ENCODE measurements around the gene PIK3AP1. TPM values are rescaled to one million over a fixed set of nuclear protein-coding genes. Genes with fewer than 3 reads are reported as not detected.

Gene PIK3AP1
- total RNA-seq, 1 experiment from 2014 or later = 0.32 TPM

Small RNA genes lying within 50 kb of the gene (small RNA-seq; reads per million reads assigned to genes)
- gene RNA5SP324 = 0 to 0.57 reads per million in 2 experiments
- 0.04 to 0.10 reads per million in 2 experiments for gene RNU6-1274P

Other genes with a start within 250 kb of the PIK3AP1 start
- gene TLL2, start 206.6 kb downstream of the PIK3AP1 start, total RNA-seq (2014; rRNA removed; shearing (Covaris generic)) = 0.08 and 0.11 TPM in 2 replicates
- gene TM9SF3, start 133.5 kb downstream of the PIK3AP1 start, total RNA-seq (2014; rRNA removed; shearing (Covaris generic)) = 47.1 and 54.6 TPM in 2 replicates
- 9.5 and 11.0 TPM in 2 replicates for gene LCOR, start 111.8 kb upstream of the PIK3AP1 start, total RNA-seq (2014; rRNA removed; shearing (Covaris generic))